Liver (tissue), 9 donors: ENCODE measurements around the gene NOP10. TPM values are rescaled to one million over a fixed set of nuclear protein-coding genes. Genes with fewer than 3 reads are reported as not detected.
"Not testable (repeated sequence)": the region's sequence is repeated elsewhere in the genome, so short reads cannot be mapped to it uniquely, and the experiment has no call there.

Experiments
- DNase-seq: peaks from one replicate; pipeline ENCODE4 v3.0.0-alpha.2; 2017; ENCODE audit warnings: low spot score
- H3K27ac ChIP-seq, 2 donors: one replicate each; pipeline ENCODE4 v1.7.0; 2013; ENCODE audit warnings: inconsistent platforms in 2 of 2, low read length in 2 of 2, control low read depth in 1 of 2, low read depth in 1 of 2, mild to moderate bottlenecking in 1 of 2
- H3K27me3 ChIP-seq, 4 donors: one replicate each; pipeline versions ENCODE4 v1.6.1 to v1.7.0; 2013; ENCODE audit warnings: low read length in 3 of 4, inconsistent platforms in 1 of 4, mild to moderate bottlenecking in 1 of 4, moderate library complexity in 1 of 4; ENCODE audit not compliant: control insufficient read depth in 4 of 4, insufficient read depth in 4 of 4
- H3K36me3 ChIP-seq, 4 donors: one replicate each; pipeline versions ENCODE4 v1.6.1 to v1.7.0; 2013; ENCODE audit warnings: low read length in 3 of 4, mild to moderate bottlenecking in 3 of 4, low read depth in 1 of 4, moderate library complexity in 1 of 4; ENCODE audit not compliant: control insufficient read depth in 4 of 4, insufficient read depth in 3 of 4
- H3K4me1 ChIP-seq, 4 donors: one replicate each; pipeline versions ENCODE4 v1.6.1 to v1.7.0; 2013; ENCODE audit warnings: low read length in 3 of 4, mild to moderate bottlenecking in 3 of 4, moderate library complexity in 1 of 4; ENCODE audit not compliant: control insufficient read depth in 4 of 4, insufficient read depth in 4 of 4
- H3K4me3 ChIP-seq, 3 donors: one replicate each; pipeline versions ENCODE4 v1.6.1 to v1.7.0; 2013; ENCODE audit warnings: low read length in 3 of 3, control low read depth in 1 of 3, low read depth in 1 of 3, mild to moderate bottlenecking in 1 of 3
- H3K9ac ChIP-seq, 2 donors: one replicate each; pipeline ENCODE4 v1.7.0; 2013; ENCODE audit warnings: low read length in 2 of 2, mild to moderate bottlenecking in 2 of 2, moderate library complexity in 2 of 2, control low read depth in 1 of 2, low read depth in 1 of 2
- H3K9me3 ChIP-seq, 4 donors: one replicate each; pipeline versions ENCODE4 v1.6.1 to v1.7.0; 2013; ENCODE audit warnings: low read length in 3 of 4; ENCODE audit not compliant: control insufficient read depth in 4 of 4
- EGR1 ChIP-seq, 2 donors: IDR thresholded peaks; 2 replicates each; pipeline ENCODE4 v1.6.1; 2016 to 2018; ENCODE audit warnings: antibody characterized with exemption in 2 of 2, low read depth in 2 of 2
- FOXA1 ChIP-seq: IDR thresholded peaks from 2 replicates; pipeline ENCODE4 v1.6.1; 2016; ENCODE audit warnings: antibody characterized with exemption
- FOXA2 ChIP-seq: IDR thresholded peaks from 2 replicates; pipeline ENCODE4 v1.6.1; 2016; ENCODE audit warnings: antibody characterized with exemption
- GABPA ChIP-seq, 2 donors: IDR thresholded peaks in 1 of 2; conservative IDR thresholded peaks in 1 of 2; 2 replicates each; pipeline ENCODE4 v1.6.1; 2016; ENCODE audit warnings: antibody characterized with exemption in 2 of 2, mild to moderate bottlenecking in 1 of 2, moderate library complexity in 1 of 2
- HNF4A ChIP-seq, 2 donors: conservative IDR thresholded peaks; 2 replicates each; pipeline ENCODE4 v1.6.1; 2016; ENCODE audit warnings: antibody characterized with exemption in 2 of 2, mild to moderate bottlenecking in 2 of 2
- HNF4G ChIP-seq: IDR thresholded peaks from 2 replicates; pipeline ENCODE4 v1.6.1; 2016; ENCODE audit warnings: antibody characterized with exemption
- JUND ChIP-seq, 2 donors: IDR thresholded peaks; 2 replicates each; pipeline ENCODE4 v1.6.1; 2016; ENCODE audit warnings: antibody characterized with exemption in 2 of 2
- NR2F2 ChIP-seq: IDR thresholded peaks from 2 replicates; pipeline ENCODE4 v1.6.1; 2016; ENCODE audit warnings: antibody characterized with exemption
- RAD21 ChIP-seq, 2 donors: IDR thresholded peaks; 2 replicates each; pipeline ENCODE4 v1.6.1; 2016; ENCODE audit warnings: antibody characterized with exemption in 2 of 2, mild to moderate bottlenecking in 2 of 2
- RXRA ChIP-seq, 2 donors: IDR thresholded peaks; 2 replicates each; pipeline ENCODE4 v1.6.1; 2017 to 2018; ENCODE audit warnings: antibody characterized with exemption in 2 of 2, mild to moderate bottlenecking in 1 of 2
- SP1 ChIP-seq: IDR thresholded peaks from 2 replicates; pipeline ENCODE4 v1.6.1; 2018; ENCODE audit warnings: antibody characterized with exemption, mild to moderate bottlenecking
- WGBS: extraction: QIAGEN DNeasy Blood & Tissue Kit; methylation state at CpG from one replicate; pipeline ENCODE4 v1.1.7; 2013; 5-methylcytosine and 5-hydroxymethylcytosine counted together
- polyA plus RNA-seq, 2 donors: library from polyadenylated mRNA; stranded (reverse) in 1 of 2; unstranded in 1 of 2; fragments of 200-250 nt in 1 of 2; fragments of >200 nt in 1 of 2; fragmentation: Nextera tagmentation in 1 of 2; extraction: Ambion mirVana in 1 of 2; gene quantifications; one replicate each; pipeline versions ENCODE4 v1.2.1 to v1.2.3, GENCODE V29; 2013 to 2015
- total RNA-seq, 2 donors: library from RNA; depleted of rRNA; stranded (reverse); fragments of >200 nt; gene quantifications; one replicate each; pipeline ENCODE4 v1.2.3, GENCODE V29; 2014
- TF ChIP-seq, protein P1 (sequence below): IDR thresholded peaks from 2 replicates; pipeline ENCODE4 v1.6.1; 2016; ENCODE audit warnings: antibody characterized with exemption
- TF ChIP-seq, protein P2 (sequence below): IDR thresholded peaks from 2 replicates; pipeline ENCODE4 v1.6.1; 2016; ENCODE audit warnings: antibody characterized with exemption, mild to moderate bottlenecking
- TF ChIP-seq, protein P3 (sequence below): IDR thresholded peaks from 2 replicates; pipeline ENCODE4 v1.6.1; 2016; ENCODE audit warnings: antibody characterized with exemption
- TF ChIP-seq, protein P4 (sequence below): IDR thresholded peaks from 2 replicates; pipeline ENCODE4 v1.6.1; 2016; ENCODE audit warnings: antibody characterized with exemption
- TF ChIP-seq, protein P5 (sequence below): fragments of 150-350 bp; IDR thresholded peaks from 2 replicates; pipeline ENCODE4 v1.5.1; 2017; ENCODE audit warnings: improper control_type of control experiment, low read depth, low read length; ENCODE audit not compliant: missing input control
- donor health status: healthy.
- donor health status: healthy.
- donor health status: healthy.
- donor health status: healthy.
- donor health status: healthy.

NOP10 gene
- total and polyA plus RNA-seq, 4 donors = 104 to 223 (median 125) TPM

DNA sequence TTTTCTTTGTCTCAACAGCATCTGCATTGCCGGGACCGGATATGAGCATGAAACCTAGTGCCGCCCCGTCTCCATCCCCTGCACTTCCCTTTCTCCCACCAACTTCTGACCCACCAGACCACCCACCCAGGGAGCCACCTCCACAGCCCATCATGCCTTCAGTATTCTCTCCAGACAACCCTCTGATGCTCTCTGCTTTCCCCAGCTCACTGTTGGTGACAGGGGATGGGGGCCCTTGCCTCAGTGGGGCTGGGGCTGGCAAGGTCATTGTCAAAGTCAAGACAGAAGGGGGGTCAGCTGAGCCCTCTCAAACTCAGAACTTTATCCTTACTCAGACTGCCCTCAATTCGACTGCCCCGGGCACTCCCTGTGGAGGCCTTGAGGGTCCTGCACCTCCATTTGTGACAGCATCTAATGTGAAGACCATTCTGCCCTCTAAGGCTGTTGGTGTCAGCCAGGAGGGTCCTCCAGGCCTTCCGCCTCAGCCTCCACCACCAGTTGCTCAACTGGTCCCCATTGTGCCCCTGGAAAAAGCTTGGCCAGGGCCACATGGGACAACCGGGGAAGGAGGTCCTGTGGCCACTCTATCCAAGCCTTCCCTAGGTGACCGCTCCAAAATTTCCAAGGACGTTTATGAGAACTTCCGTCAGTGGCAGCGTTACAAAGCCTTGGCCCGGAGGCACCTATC, 5.2 kb upstream of the NOP10 start (continued):
- no peak for TF ChIP-seq SP1

DNA sequence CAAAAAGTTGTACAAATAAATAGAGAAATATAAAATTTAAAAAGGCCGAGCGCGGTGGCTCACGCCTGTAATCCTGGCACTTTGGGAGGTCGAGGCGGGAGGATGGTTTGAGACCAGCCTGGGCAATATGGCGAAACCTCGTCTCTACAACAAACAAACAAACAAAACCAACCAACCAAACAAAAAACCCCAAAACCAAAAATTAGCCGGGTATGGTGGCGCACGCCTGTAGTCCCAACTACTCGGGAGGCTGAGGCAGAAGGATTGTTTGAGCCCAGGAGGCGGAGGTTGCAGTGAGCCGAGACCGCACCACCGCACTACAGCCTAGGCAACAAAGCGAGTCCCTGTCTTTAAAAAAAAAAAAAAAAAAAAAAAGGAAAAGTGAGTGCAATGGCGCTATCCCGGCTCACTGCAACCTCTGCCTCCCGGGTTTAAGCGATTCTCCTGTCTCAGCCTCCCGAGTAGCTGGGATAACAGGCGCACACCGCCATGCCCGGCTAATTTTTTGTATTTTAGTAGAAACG, 661 bp downstream of the NOP10 start:
- Histone ChIP-seq H3K4me3 (peak overlapping the region; percentile 71 to 93 (median 93)), H3K9ac (peak overlapping the region; percentile 7 to 88), H3K27ac (peak overlapping the region; percentile 80 to 82)
- 37% methylated on average over 26 of the region's 26 CpGs for WGBS
- H3K27me3 ChIP-seq, H3K9me3 ChIP-seq, H3K4me1 ChIP-seq, H3K36me3 ChIP-seq, DNase-seq: not testable (repeated sequence)

DNA sequence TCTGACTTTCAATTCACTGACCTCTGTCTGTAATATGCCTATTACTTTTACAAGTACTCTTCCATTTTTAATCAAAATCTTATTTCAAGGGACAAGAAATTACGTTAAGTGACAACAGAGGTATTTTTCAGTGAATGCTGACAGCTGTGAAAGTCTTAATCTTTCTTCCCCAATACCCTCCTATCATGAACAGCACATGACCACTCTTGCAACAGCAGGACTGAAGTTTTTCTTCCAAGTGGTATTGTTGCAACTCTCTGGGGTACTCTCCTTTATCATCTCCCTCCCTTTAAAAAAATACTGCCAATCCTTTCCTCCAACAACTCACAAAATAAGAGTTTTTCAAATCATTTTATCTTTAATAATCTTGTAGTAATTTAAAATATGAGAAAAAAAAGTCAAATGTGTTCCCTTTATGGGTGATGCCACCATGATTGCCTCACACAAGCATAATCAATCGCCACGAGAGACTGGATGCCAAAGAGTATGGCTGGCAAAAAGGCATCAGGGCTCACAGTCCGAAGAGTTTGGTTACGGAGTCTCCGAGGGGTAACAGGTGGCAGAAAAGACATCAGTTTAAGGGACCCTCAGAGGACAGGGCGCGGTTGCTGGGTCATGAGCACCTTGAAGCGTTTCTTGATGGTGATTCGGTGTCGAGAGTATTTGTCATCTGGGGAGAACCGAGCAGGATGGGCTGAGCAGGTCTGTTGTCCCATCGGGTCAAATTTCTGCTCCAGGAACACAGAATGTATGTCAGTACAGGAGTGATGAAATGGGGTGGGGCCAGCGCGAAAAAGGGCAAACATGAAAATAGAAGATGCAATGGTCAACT, 1.3 kb downstream of the NOP10 start:
- Histone ChIP-seq H3K27me3 (peaks cover 0 to 2% (median 0%) of the 10 kb centered on the region in 4 donors), H3K9ac (no peak overlapping the region), H3K36me3 (peaks cover 0 to 6% (median 1%) of the 10 kb centered on the region in 4 donors), H3K27ac (no peak overlapping the region), H3K4me1 (peaks cover 0 to 13% (median 10%) of the 10 kb centered on the region in 4 donors), H3K9me3 (no peaks in the 10 kb centered on the region), H3K4me3 (peak overlapping the region; percentile 71 to 93 (median 93))
- DNase-seq = no peak
- TF ChIP-seq FOXA1 (no peak), HNF4G (no peak), RXRA (IDR thresholded peaks at IDR 0.05) (no peak), FOXA2 (no peak), NR2F2 (no peak), EGR1 (IDR thresholded peaks at IDR 0.05; ENCODE audit: low read depth in 2 of 2) (no peak), JUND (IDR thresholded peaks at IDR 0.05) (no peak), HNF4A (conservative IDR thresholded peaks at IDR 0.05) (no peak), RAD21 (IDR thresholded peaks at IDR 0.05) (no peak), GABPA (IDR thresholded peaks at IDR 0.05 in 1 of 2, conservative IDR thresholded peaks at IDR 0.05 in 1 of 2) (no peak), SP1 (no peak)
- TF ChIP-seq, protein P1, sequence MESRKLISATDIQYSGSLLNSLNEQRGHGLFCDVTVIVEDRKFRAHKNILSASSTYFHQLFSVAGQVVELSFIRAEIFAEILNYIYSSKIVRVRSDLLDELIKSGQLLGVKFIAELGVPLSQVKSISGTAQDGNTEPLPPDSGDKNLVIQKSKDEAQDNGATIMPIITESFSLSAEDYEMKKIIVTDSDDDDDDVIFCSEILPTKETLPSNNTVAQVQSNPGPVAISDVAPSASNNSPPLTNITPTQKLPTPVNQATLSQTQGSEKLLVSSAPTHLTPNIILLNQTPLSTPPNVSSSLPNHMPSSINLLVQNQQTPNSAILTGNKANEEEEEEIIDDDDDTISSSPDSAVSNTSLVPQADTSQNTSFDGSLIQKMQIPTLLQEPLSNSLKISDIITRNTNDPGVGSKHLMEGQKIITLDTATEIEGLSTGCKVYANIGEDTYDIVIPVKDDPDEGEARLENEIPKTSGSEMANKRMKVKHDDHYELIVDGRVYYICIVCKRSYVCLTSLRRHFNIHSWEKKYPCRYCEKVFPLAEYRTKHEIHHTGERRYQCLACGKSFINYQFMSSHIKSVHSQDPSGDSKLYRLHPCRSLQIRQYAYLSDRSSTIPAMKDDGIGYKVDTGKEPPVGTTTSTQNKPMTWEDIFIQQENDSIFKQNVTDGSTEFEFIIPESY = no peak
- TF ChIP-seq, protein P2, sequence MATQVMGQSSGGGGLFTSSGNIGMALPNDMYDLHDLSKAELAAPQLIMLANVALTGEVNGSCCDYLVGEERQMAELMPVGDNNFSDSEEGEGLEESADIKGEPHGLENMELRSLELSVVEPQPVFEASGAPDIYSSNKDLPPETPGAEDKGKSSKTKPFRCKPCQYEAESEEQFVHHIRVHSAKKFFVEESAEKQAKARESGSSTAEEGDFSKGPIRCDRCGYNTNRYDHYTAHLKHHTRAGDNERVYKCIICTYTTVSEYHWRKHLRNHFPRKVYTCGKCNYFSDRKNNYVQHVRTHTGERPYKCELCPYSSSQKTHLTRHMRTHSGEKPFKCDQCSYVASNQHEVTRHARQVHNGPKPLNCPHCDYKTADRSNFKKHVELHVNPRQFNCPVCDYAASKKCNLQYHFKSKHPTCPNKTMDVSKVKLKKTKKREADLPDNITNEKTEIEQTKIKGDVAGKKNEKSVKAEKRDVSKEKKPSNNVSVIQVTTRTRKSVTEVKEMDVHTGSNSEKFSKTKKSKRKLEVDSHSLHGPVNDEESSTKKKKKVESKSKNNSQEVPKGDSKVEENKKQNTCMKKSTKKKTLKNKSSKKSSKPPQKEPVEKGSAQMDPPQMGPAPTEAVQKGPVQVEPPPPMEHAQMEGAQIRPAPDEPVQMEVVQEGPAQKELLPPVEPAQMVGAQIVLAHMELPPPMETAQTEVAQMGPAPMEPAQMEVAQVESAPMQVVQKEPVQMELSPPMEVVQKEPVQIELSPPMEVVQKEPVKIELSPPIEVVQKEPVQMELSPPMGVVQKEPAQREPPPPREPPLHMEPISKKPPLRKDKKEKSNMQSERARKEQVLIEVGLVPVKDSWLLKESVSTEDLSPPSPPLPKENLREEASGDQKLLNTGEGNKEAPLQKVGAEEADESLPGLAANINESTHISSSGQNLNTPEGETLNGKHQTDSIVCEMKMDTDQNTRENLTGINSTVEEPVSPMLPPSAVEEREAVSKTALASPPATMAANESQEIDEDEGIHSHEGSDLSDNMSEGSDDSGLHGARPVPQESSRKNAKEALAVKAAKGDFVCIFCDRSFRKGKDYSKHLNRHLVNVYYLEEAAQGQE = no peak
- TF ChIP-seq, protein P3, sequence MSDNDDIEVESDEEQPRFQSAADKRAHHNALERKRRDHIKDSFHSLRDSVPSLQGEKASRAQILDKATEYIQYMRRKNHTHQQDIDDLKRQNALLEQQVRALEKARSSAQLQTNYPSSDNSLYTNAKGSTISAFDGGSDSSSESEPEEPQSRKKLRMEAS = no peak
- TF ChIP-seq, protein P4, sequence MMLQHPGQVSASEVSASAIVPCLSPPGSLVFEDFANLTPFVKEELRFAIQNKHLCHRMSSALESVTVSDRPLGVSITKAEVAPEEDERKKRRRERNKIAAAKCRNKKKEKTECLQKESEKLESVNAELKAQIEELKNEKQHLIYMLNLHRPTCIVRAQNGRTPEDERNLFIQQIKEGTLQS = no peak
- TF ChIP-seq, protein P5, sequence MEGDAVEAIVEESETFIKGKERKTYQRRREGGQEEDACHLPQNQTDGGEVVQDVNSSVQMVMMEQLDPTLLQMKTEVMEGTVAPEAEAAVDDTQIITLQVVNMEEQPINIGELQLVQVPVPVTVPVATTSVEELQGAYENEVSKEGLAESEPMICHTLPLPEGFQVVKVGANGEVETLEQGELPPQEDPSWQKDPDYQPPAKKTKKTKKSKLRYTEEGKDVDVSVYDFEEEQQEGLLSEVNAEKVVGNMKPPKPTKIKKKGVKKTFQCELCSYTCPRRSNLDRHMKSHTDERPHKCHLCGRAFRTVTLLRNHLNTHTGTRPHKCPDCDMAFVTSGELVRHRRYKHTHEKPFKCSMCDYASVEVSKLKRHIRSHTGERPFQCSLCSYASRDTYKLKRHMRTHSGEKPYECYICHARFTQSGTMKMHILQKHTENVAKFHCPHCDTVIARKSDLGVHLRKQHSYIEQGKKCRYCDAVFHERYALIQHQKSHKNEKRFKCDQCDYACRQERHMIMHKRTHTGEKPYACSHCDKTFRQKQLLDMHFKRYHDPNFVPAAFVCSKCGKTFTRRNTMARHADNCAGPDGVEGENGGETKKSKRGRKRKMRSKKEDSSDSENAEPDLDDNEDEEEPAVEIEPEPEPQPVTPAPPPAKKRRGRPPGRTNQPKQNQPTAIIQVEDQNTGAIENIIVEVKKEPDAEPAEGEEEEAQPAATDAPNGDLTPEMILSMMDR = no peak
- 94% methylated on average over 15 of the region's 15 CpGs for WGBS
